AG04449 (cell line): Measurements from ENCODE around the gene MRGPRE.

Source experiments
- CTCF ChIA-PET: fragments of 350-600 bp; formaldehyde crosslinking; extraction: SDS; loops from one replicate; lab custom pipeline; 2021; ENCODE audit warnings: antibody characterized with exemption; lab: Yijun Ruan, JAX
- POLR2A ChIA-PET: fragments of 400-600, 350-600 bp; formaldehyde crosslinking; extraction: SDS; loops from one replicate; lab custom pipeline; 2020; ENCODE audit warnings: antibody characterized with exemption, inconsistent platforms; lab: Yijun Ruan, JAX
- DNase-seq: peaks from one replicate; pipeline ENCODE4 v3.0.0-alpha.2; 2010; ENCODE audit warnings: low read depth, low spot score
- H3K4me3 ChIP-seq: 2 replicates; pipeline ENCODE4 v1.5.1; 2011; ENCODE audit warnings: low read depth, mild to moderate bottlenecking, control low read depth, low read length
- TF ChIP-seq, protein P1 (sequence below): IDR thresholded peaks from one replicate; pipeline ENCODE4 v1.5.1; 2011; ENCODE audit warnings: mild to moderate bottlenecking, moderate library complexity, low read length, control low read depth, inconsistent platforms; ENCODE audit not compliant: insufficient read depth; ENCODE audit errors: missing control alignments

MRGPRE gene

DNA sequence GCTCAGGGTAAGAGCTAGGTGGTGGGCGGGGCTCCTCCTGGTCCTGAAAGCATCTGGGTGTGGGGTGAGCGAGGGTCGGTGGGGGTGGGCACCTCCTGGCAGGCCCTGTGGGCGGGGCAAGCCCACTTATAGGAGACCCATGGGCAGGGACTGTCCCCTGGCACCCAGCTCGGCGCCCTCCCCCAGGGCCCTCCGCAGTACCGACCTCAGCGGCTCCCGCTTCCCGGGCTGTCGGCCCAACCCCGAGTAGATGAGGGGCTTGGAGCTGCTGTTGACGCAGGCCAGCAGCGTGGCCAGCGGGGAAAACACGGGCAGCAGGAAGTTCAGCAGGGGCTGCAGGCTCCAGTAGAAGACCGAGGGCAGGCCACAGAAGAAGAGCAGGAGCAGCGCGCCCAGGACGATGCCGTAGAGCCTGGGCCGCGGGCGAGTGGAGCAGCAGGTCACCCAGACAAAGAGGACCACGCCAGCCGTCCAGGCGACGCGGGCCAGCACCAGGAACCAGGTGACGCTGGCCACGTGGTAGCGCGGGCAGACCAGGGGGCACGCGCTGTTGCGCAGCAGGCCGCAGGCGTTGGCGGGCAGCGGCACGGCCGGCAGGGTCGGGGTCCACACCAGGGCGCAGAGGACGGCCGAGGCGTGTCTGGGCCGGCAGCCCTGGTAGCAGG lies 14.3 kb downstream of the MRGPRE start:
- H3K4me3 ChIP-seq = no peak overlapping the region
- TF ChIP-seq, protein P1, sequence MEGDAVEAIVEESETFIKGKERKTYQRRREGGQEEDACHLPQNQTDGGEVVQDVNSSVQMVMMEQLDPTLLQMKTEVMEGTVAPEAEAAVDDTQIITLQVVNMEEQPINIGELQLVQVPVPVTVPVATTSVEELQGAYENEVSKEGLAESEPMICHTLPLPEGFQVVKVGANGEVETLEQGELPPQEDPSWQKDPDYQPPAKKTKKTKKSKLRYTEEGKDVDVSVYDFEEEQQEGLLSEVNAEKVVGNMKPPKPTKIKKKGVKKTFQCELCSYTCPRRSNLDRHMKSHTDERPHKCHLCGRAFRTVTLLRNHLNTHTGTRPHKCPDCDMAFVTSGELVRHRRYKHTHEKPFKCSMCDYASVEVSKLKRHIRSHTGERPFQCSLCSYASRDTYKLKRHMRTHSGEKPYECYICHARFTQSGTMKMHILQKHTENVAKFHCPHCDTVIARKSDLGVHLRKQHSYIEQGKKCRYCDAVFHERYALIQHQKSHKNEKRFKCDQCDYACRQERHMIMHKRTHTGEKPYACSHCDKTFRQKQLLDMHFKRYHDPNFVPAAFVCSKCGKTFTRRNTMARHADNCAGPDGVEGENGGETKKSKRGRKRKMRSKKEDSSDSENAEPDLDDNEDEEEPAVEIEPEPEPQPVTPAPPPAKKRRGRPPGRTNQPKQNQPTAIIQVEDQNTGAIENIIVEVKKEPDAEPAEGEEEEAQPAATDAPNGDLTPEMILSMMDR = no peak
- no peak for DNase-seq
- CTCF ChIA-PET = interaction anchor here (1.1 to 3.8 kb wide), 3 partner anchors 104 to 181 kb away, joined by 3 to 15 read pairs (median 12); no protein-coding TSS in a partner anchor
- POLR2A ChIA-PET = no interaction called here

DNA sequence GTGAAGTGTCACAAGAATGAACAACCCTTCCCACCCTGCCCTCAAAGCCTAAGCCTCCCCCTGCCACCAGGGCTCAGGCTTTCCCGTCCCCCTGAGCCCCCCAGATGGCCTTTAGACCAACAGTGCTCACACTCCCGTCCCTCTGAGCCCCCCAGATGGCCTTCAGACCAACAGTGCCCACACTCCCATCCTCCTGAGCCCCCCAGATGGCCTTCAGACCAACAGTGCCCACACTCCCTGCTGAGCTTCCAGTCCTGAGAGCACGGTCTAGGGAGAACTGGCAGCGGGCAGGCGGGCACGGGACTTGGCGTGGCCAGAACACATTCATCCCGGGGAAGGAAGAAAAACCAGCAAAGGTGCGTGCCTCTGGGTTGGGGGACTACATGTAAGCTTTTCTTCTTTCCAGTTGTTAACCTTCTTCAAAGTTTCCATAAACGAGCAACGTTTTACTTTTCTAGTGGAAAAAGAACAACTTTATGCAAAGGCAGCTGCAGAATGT lies 16.1 kb downstream of the MRGPRE start:
- ChIA-PET POLR2A (no interaction called here), CTCF (interaction anchor here (0.9 to 3.8 kb wide), 9 partner anchors 9 to 240 kb away, joined by 3 to 15 read pairs (median 4); no protein-coding TSS in a partner anchor)
- no peak for DNase-seq

DNA sequence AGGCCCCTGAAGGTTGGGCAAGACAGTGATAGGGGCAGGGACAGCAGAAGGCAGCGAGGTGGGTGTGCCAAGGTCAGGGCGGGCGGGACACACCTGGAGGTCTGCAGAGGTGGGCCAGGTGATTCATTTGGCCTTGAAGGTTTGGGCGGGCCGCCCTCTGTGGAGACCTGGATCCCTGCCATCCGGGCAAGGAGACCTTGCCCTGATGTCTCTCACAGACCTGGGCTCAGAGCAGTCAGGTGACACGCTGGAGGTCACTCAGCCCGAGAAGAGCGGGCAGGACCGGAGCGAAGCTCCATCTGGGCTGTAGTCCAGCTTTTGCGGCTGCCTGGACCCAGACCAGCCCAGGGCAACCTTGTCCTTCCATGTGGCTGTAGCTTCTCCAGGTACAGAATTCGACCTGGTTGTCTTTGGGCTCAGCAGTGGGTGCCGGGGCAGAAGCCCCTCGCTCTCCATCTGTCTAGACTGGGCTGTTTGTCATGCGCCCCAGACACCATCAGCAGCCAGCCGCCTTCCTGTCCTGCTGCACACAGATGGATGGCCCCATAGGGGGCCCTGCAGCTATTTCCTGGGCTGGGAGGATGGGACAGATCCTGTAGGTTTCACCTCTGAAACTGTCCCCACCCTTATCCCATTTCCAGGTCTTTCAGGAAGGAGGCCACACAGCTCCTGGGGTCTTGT lies 16.7 kb downstream of the MRGPRE start:
- ChIA-PET POLR2A (no interaction called here), CTCF (interaction anchor here (1.0 to 3.8 kb wide), 7 partner anchors 12 to 240 kb away, joined by 3 to 15 read pairs (median 4); no protein-coding TSS in a partner anchor)
- DNase-seq = no peak
- no peak overlapping the region for H3K4me3 ChIP-seq
- TF ChIP-seq, protein P1 = no peak

More for the DNA sequence above, 16.1 kb downstream of the MRGPRE start:
- TF ChIP-seq, protein P1 = no peak
- H3K4me3 ChIP-seq = no peak overlapping the region

DNA sequence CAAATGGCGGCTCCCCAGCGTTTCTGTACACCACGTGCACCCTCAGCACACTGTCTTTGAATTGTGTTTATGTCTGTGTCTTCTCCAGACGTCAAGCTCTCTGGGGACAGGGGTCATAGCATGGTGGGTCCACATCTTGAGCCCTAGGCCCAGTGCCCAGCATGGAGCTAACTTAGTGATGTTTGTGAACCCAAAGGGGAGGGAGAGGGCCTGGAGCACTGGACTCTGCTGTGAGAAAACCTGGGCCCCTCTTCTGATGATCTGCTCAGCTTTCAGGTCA lies 17.9 kb downstream of the MRGPRE start:
- no peak for DNase-seq
- CTCF ChIA-PET = interaction anchor here (0.9 to 3.8 kb wide), 3 partner anchors 18 to 177 kb away, joined by 4 to 15 read pairs (median 4); no protein-coding TSS in a partner anchor
- POLR2A ChIA-PET = no interaction called here
- no peak overlapping the region for H3K4me3 ChIP-seq
- TF ChIP-seq, protein P1 = no peak

DNA sequence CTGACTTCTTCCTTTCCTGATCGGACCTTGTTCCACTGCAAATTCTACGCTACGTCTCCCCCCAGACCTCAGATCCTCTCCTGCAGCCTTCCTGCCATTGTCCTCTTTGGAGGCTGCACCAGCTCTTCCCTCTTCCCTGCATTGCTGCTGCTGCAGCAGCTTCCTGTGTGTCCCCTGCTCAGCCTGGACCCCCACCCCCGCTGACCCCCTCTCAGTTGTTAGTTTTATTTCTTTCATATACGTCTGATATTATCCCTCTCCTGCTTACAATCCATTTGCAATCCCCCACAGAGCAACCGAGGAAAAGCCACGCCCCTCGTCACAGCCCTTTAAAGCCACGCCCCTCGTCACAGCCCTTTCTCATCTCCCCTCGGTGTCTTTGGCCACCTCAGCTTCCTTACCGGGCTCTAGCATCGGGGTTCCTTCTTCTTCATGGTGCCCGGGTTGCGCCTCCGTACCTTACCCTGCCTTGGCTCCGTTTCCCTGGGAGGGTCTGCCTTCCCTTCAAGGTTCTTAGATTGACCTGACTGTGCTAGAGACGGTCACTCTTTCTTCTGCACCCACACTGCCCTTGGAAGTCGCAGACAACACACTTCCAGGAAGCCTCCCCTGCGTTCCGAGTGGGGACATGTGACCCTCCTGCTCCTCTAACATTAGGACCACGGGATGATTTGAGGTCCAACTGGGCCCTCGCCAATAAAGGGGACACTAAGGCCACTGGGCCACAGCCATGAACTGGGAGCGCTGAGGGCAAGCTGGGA lies 18.4 kb downstream of the MRGPRE start:
- ChIA-PET POLR2A (no interaction called here), CTCF (interaction anchor here (0.9 kb wide), 1 partner anchor 176 kb away, joined by 4 read pairs; no protein-coding TSS in a partner anchor)
- DNase-seq = no peak
- TF ChIP-seq, protein P1 = no peak
- H3K4me3 ChIP-seq = no peak overlapping the region
